SU-DHL-6 (cell line): ENCODE results near the gene C2orf72.

ENCODE experiments used
- H2AFZ ChIP-seq: fragments of 200-600 bp; sonication (generic); 2 replicates; pipeline ENCODE4 v1.6.1; 2014; ENCODE audit warnings: low read depth, mild to moderate bottlenecking, moderate library complexity, mixed read lengths, antibody characterized with exemption, low read length; ENCODE audit not compliant: severe bottlenecking
- H3F3A ChIP-seq: fragments of 200-600 bp; shearing (Covaris generic); 2 replicates; pipeline ENCODE4 v1.6.0; 2016; ENCODE audit warnings: antibody characterized with exemption, mild to moderate bottlenecking; ENCODE audit not compliant: insufficient read depth
- H3K27ac ChIP-seq: fragments of 200-600 bp; sonication (generic); 2 replicates; pipeline ENCODE4 v1.5.1; 2016; ENCODE audit warnings: low read depth, mild to moderate bottlenecking, low read length, moderate library complexity, mixed read lengths
- H3K27me3 ChIP-seq: fragments of 200-600 bp; sonication (generic), shearing (Covaris generic); 2 replicates; pipeline ENCODE4 v1.6.0; 2014; ENCODE audit warnings: mild to moderate bottlenecking, low read length
- H3K36me3 ChIP-seq: fragments of 200-600 bp; sonication (generic); 2 replicates; pipeline ENCODE4 v1.6.1; 2014; ENCODE audit warnings: mild to moderate bottlenecking, low read length, mixed read lengths
- H3K4me2 ChIP-seq: fragments of 300-600, 200-600 bp; shearing (Covaris generic), sonication (generic); 2 replicates; pipeline ENCODE4 v1.6.0; 2014; ENCODE audit warnings: low read length, low read depth, mild to moderate bottlenecking; ENCODE audit not compliant: poor library complexity, severe bottlenecking
- H3K4me3 ChIP-seq: fragments of 200-600 bp; sonication (generic); 2 replicates; pipeline ENCODE4 v1.5.1; 2014; ENCODE audit warnings: antibody characterized with exemption, low read length, mild to moderate bottlenecking, mixed read lengths; ENCODE audit not compliant: insufficient read depth, poor library complexity, severe bottlenecking
- H3K79me2 ChIP-seq: fragments of 200-600 bp; sonication (generic); 2 replicates; pipeline ENCODE4 v1.6.1; 2014; ENCODE audit warnings: mild to moderate bottlenecking, low read length, moderate library complexity; ENCODE audit not compliant: insufficient read depth
- H3K9ac ChIP-seq: fragments of 200-600 bp; sonication (generic); 2 replicates; pipeline ENCODE4 v1.7.0; 2014; ENCODE audit warnings: mild to moderate bottlenecking, low read length
- H3K9me2 ChIP-seq: fragments of 200-600 bp; sonication (generic); replicated peaks from 2 replicates; pipeline ENCODE4 v1.6.1; 2014; ENCODE audit warnings: low read length; ENCODE audit not compliant: insufficient read depth
- H3K9me3 ChIP-seq: fragments of 200-600 bp; sonication (generic); 2 replicates; pipeline ENCODE4 v1.6.1; 2014; ENCODE audit warnings: low read length, mixed read lengths; ENCODE audit not compliant: insufficient read depth
- H4K20me1 ChIP-seq: fragments of 200-600 bp; sonication (generic); 2 replicates; pipeline ENCODE4 v1.6.1; 2014; ENCODE audit warnings: low read depth, mild to moderate bottlenecking, antibody characterized with exemption, low read length, moderate library complexity, mixed read lengths
- EZH2phosphoT487 ChIP-seq: fragments of 200-600 bp; sonication (generic), shearing (Covaris generic); conservative IDR thresholded peaks from 2 replicates; pipeline ENCODE4 v1.6.1; 2018; ENCODE audit warnings: mild to moderate bottlenecking, antibody characterized with exemption, low read length, moderate library complexity, mixed read lengths
- TF ChIP-seq, protein P1 (sequence below): fragments of 200-600 bp; sonication (generic); IDR thresholded peaks from one replicate; pipeline ENCODE4 v1.5.1; 2017; ENCODE audit warnings: antibody characterized with exemption, mild to moderate bottlenecking, low read length, moderate library complexity; ENCODE audit not compliant: insufficient read depth, poor library complexity, severe bottlenecking

C2orf72 gene

DNA sequence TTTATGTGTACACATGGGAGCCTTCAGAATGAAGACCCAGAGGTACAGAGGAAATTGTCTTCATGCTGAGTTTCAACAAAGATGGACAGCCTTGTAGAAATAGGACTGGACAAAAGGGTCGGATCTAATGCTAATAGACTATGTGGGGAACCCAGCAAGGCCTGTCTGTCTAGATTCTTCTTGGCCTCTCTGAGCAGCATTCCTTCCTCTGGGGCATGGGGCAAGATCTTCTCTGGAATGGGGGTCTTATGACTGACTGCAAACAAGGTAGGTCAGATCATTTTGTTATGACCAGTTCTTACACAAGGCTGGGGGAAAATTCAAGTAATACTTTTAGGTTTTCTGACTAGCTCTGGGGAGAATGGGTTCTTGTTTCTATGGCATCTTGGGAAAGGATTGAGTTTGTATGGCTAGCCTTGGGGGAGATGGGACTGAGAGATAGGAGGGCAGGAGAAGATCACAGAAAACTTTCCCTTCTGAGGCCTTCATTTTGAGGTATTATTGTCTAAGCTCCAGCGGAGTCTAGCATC is 27.1 kb upstream of the C2orf72 start:
- TF ChIP-seq EZH2phosphoT487 = no peak
- TF ChIP-seq, protein P1, sequence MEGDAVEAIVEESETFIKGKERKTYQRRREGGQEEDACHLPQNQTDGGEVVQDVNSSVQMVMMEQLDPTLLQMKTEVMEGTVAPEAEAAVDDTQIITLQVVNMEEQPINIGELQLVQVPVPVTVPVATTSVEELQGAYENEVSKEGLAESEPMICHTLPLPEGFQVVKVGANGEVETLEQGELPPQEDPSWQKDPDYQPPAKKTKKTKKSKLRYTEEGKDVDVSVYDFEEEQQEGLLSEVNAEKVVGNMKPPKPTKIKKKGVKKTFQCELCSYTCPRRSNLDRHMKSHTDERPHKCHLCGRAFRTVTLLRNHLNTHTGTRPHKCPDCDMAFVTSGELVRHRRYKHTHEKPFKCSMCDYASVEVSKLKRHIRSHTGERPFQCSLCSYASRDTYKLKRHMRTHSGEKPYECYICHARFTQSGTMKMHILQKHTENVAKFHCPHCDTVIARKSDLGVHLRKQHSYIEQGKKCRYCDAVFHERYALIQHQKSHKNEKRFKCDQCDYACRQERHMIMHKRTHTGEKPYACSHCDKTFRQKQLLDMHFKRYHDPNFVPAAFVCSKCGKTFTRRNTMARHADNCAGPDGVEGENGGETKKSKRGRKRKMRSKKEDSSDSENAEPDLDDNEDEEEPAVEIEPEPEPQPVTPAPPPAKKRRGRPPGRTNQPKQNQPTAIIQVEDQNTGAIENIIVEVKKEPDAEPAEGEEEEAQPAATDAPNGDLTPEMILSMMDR = no peak
- no peaks in the 10 kb centered on the region for H3K27me3 ChIP-seq

DNA sequence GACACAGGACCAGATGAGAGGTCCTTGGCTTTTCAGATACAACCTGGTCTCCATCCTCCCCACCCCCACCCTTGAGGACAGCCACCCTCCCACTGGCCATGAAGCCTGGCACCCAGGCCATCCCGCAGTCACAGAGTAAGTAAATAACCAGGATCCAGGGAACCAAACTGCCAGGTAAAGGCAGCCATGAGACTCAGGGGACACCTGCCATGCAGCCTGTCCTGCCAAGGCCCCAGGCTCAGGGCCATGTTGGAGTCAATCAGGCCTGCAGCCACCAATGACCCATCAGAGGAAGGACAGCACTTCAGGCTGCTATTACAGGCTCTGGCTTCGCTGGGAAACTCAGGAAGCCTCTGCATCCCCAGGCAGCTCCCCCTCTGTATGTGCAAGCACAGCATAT is 25.8 kb upstream of the C2orf72 start:
- H3K27me3 ChIP-seq = no peaks in the 10 kb centered on the region
- no peak overlapping the region for H3K4me3 ChIP-seq
- no peak overlapping the region for H3K27ac ChIP-seq
- no peaks in the 10 kb centered on the region for H4K20me1 ChIP-seq
- H2AFZ ChIP-seq = no peak overlapping the region
- no peaks in the 10 kb centered on the region for H3F3A ChIP-seq
- no peaks in the 10 kb centered on the region for H3K36me3 ChIP-seq
- TF ChIP-seq, protein P1 = no peak
- TF ChIP-seq EZH2phosphoT487 = no peak
- no peak overlapping the region for H3K9ac ChIP-seq
- H3K9me2 ChIP-seq = no peaks in the 10 kb centered on the region
- H3K79me2 ChIP-seq = no peaks in the 10 kb centered on the region
- no peaks in the 10 kb centered on the region for H3K9me3 ChIP-seq
- no peak overlapping the region for H3K4me2 ChIP-seq

More for the DNA sequence above, 27.1 kb upstream of the C2orf72 start:
- no peaks in the 10 kb centered on the region for H3K9me2 ChIP-seq
- no peaks in the 10 kb centered on the region for H3K9me3 ChIP-seq
- no peaks in the 10 kb centered on the region for H3K36me3 ChIP-seq
- H3F3A ChIP-seq = no peaks in the 10 kb centered on the region
- H3K4me3 ChIP-seq = no peak overlapping the region
- H3K79me2 ChIP-seq = no peaks in the 10 kb centered on the region
- no peak overlapping the region for H2AFZ ChIP-seq
- no peak overlapping the region for H3K9ac ChIP-seq
- no peak overlapping the region for H3K4me2 ChIP-seq
- H3K27ac ChIP-seq = no peak overlapping the region
- no peaks in the 10 kb centered on the region for H4K20me1 ChIP-seq

DNA sequence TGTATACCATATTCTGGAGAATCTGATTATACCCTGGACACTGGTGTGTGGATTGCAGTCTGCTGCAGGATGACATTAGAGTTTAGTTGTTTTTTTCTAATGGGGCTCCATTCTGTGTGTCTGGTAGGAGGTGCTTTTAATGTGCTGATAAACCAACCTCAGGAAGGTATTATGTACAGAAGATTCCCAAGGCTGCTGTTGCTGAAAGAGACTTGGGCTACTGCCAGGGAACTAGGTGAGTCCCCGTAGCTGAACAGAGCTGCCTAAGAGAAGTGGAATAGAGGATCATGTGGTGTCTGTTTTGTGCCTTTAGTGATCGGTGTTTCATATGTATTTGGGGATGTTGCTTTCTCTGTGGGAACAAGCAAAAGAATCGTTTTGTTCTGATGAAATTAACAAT is 24.9 kb upstream of the C2orf72 start:
- Histone ChIP-seq H3K9me3 (no peaks in the 10 kb centered on the region), H3F3A (no peaks in the 10 kb centered on the region), H3K4me3 (no peak overlapping the region), H3K27ac (no peak overlapping the region), H3K9me2 (no peaks in the 10 kb centered on the region), H3K27me3 (no peaks in the 10 kb centered on the region), H3K4me2 (no peak overlapping the region), H3K79me2 (no peaks in the 10 kb centered on the region), H3K9ac (no peak overlapping the region), H2AFZ (no peak overlapping the region), H4K20me1 (no peaks in the 10 kb centered on the region), H3K36me3 (no peaks in the 10 kb centered on the region)
- TF ChIP-seq, protein P1 = no peak
- no peak for TF ChIP-seq EZH2phosphoT487
